K562 (cell line): ENCODE results near the gene ZKSCAN5. TPM values are rescaled to one million over a fixed set of nuclear protein-coding genes. Genes with fewer than 3 reads are reported as not detected.

Experiments used
- ATF1 ChIP-seq, 2 experiments: fragments of 450-650 bp in 1 of 2; IDR thresholded peaks; 2 replicates each; pipeline ENCODE4 v1.6.1; 2016; ENCODE audit warnings: missing compliant biosample characterization in 1 of 2, missing genetic modification characterization in 1 of 2
- CHD1 ChIP-seq: fragments of 200-600 bp; sonication (generic); IDR thresholded peaks from one replicate; pipeline ENCODE4 v1.6.1; 2012; ENCODE audit warnings: mild to moderate bottlenecking, moderate library complexity, low read length, inconsistent platforms
- CREB1 ChIP-seq, 2 experiments: sonication (generic) in 1 of 2; formaldehyde crosslinking in 1 of 2; IDR thresholded peaks; 2 replicates each; pipeline versions ENCODE4 v1.6.1 to v1.8.0; 2012 to 2022; ENCODE audit warnings: inconsistent platforms in 1 of 2, mild to moderate bottlenecking in 1 of 2, missing genetic modification reagents in 1 of 2, moderate library complexity in 1 of 2
- FUS ChIP-seq: fragments of 200-400 bp; formaldehyde crosslinking; optimal IDR thresholded peaks from 2 replicates; pipeline ENCODE3; 2017; ENCODE audit warnings: low read depth, low read length
- GATAD2B ChIP-seq: fragments of 450-650 bp; IDR thresholded peaks from 2 replicates; pipeline ENCODE4 v1.6.1; 2017; ENCODE audit warnings: mild to moderate bottlenecking, borderline replicate concordance
- LCOR ChIP-seq: sonication (generic); formaldehyde crosslinking; IDR thresholded peaks from 2 replicates; pipeline ENCODE4 v1.8.0; 2022; ENCODE audit warnings: mild to moderate bottlenecking, missing genetic modification reagents
- NCOR1 ChIP-seq: fragments of 450-650 bp; IDR thresholded peaks from 2 replicates; pipeline ENCODE4 v1.6.1; 2016; ENCODE audit warnings: mild to moderate bottlenecking, moderate library complexity
- NFYB ChIP-seq: IDR thresholded peaks from 2 replicates; pipeline ENCODE4 v1.6.1; 2011; ENCODE audit warnings: mild to moderate bottlenecking, moderate library complexity; ENCODE audit not compliant: insufficient read length; ENCODE audit errors: extremely low read depth
- PCBP1 ChIP-seq: fragments of 200-400 bp; formaldehyde crosslinking; IDR thresholded peaks from 2 replicates; pipeline ENCODE4 v1.6.1; 2018; ENCODE audit warnings: mild to moderate bottlenecking, low read depth, low read length; ENCODE audit not compliant: poor library complexity, severe bottlenecking
- PHF21A ChIP-seq: fragments of 450-650 bp; IDR thresholded peaks from 2 replicates; pipeline ENCODE4 v1.6.1; 2017; ENCODE audit warnings: low read depth, borderline replicate concordance
- POLR2G ChIP-seq: fragments of 200-400 bp; formaldehyde crosslinking; IDR thresholded peaks from 2 replicates; pipeline ENCODE4 v1.6.1; 2017; ENCODE audit warnings: low read depth, mild to moderate bottlenecking, antibody characterized with exemption, low read length, moderate library complexity
- POLR3A ChIP-seq: IDR thresholded peaks from 2 replicates; pipeline ENCODE4 v1.6.1; 2011; ENCODE audit warnings: borderline replicate concordance, mild to moderate bottlenecking, moderate library complexity; ENCODE audit not compliant: insufficient read length, insufficient read depth; ENCODE audit errors: extremely low read depth
- SNIP1 ChIP-seq: fragments of 450-650 bp; IDR thresholded peaks from 2 replicates; pipeline ENCODE4 v1.7.1; 2017; ENCODE audit warnings: low read depth, mild to moderate bottlenecking
- SNRNP70 ChIP-seq: fragments of 200-400 bp; formaldehyde crosslinking; optimal IDR thresholded peaks from 2 replicates; pipeline ENCODE3; 2017; ENCODE audit warnings: low read depth, low read length
- TAF9B ChIP-seq: fragments of 450-650 bp; IDR thresholded peaks from 2 replicates; pipeline ENCODE4 v1.6.1; 2018; ENCODE audit warnings: mild to moderate bottlenecking; ENCODE audit not compliant: partially characterized antibody
- TEAD4 ChIP-seq, 2 experiments: sonication (generic) in 1 of 2; formaldehyde crosslinking in 1 of 2; IDR thresholded peaks; 2 replicates each; pipeline versions ENCODE4 v1.6.1 to v1.8.0; 2012 to 2022; ENCODE audit warnings: borderline replicate concordance in 1 of 2, inconsistent platforms in 1 of 2, low read length in 1 of 2, mild to moderate bottlenecking in 1 of 2, missing genetic modification reagents in 1 of 2
- XRCC4 ChIP-seq: IDR thresholded peaks from one replicate; pipeline ENCODE4 v1.6.1; 2011; ENCODE audit not compliant: insufficient read depth, insufficient read length; ENCODE audit errors: extremely low read depth
- ZFP1 ChIP-seq: fragments of 450-650 bp; formaldehyde crosslinking; IDR thresholded peaks from 2 replicates; pipeline ENCODE4 v1.4.0; 2020; ENCODE audit warnings: mild to moderate bottlenecking, mixed read lengths
- ZNF668 ChIP-seq: fragments of 250-450 bp; sonication (Bioruptor Pico); IDR thresholded peaks from 2 replicates; pipeline ENCODE4 v1.8.0; 2022; ENCODE audit warnings: mild to moderate bottlenecking, inconsistent platforms
- ZNF699 ChIP-seq: fragments of 250-450 bp; sonication (Bioruptor Pico); IDR thresholded peaks from 2 replicates; pipeline ENCODE4 v1.8.0; 2021; ENCODE audit warnings: mild to moderate bottlenecking, moderate library complexity; ENCODE audit not compliant: insufficient replicate concordance
- polyA plus RNA-seq, 8 experiments: library from polyadenylated mRNA; depleted of rRNA in 4 of 8; stranded (reverse) in 5 of 8; unstranded in 3 of 8; fragments of >200 nt; fragmentation: Nextera tagmentation in 2 of 8; fragmentation: Illumina TruSeq in 1 of 8; extraction: Ambion mirVana in 2 of 8; extraction: Trizol in 1 of 8; gene quantifications; 2 replicates each; pipeline versions ENCODE4 v1.2.1 to v1.2.3, GENCODE V29; 2011 to 2014; ENCODE audit warnings: inconsistent platforms in 1 of 8, missing spikeins in 1 of 8
- total RNA-seq, 7 experiments: library from RNA; depleted of rRNA in 6 of 7; stranded (reverse); fragments of >200 nt in 6 of 7; fragmentation: Illumina TruSeq in 2 of 7; extraction: Trizol in 2 of 7; gene quantifications; 2 replicates each; pipeline versions ENCODE4 v1.2.1 to v1.2.3, GENCODE V29; 2011 to 2021; ENCODE audit warnings: low replicate concordance in 1 of 7
- TF ChIP-seq, protein P1 (sequence below): sonication (generic); formaldehyde crosslinking; IDR thresholded peaks from 2 replicates; pipeline ENCODE4 v1.4.0; 2020; ENCODE audit warnings: mild to moderate bottlenecking, missing genetic modification reagents
- TF ChIP-seq, protein P2 (sequence below): fragments of 250-450 bp; sonication (Bioruptor Pico); IDR thresholded peaks from 2 replicates; pipeline ENCODE4 v1.5.0; 2021; ENCODE audit warnings: mild to moderate bottlenecking, moderate library complexity

ZKSCAN5 gene
- total and polyA plus RNA-seq, 9 of the 15 experiments (the other 6 are each of a cell fraction or from before 2014, with no cell fraction given), result 4.2 to 19.0 (median 15.0) TPM

DNA sequence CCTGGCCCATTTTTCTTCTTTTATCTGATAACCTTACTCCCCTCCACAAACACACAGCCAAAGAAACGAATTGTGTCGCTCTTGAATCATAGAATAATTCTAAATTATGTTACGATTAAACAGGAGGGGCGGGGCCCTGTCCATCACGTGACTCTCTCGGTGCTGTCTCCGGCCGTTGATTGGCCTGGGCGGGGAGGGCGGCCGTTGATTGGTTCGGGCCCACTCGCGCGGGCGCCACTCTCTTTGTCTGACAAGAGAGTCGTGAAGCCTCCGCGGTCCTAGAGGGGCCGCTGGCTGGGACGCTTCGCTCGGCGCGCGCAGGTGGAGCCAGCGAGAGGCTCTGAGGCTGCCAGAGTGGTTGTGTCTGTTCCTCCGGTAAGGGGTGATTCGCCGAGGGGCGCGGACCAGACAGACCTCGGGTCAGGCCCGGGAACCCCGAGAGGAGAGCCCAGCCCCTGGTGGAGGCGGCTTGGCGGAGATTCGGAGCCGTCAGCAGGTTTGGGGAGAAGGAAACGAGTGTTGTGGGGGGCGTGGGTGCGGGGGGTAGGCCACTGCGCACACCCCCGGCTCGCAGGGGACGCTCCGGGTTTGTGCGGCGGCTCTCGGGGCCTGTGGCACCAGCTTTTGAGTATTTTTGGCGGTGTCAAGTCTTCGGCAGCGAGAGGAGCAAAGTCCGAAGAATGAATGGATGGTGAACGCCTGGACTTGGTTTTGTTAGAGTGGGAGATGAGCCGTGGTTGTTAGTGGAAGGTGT, 31.7 kb upstream of the ZKSCAN5 start, which contains the start of gene ZNF789 (continued):
- TF ChIP-seq ZNF668, result no peak
- TF ChIP-seq, protein P1, sequence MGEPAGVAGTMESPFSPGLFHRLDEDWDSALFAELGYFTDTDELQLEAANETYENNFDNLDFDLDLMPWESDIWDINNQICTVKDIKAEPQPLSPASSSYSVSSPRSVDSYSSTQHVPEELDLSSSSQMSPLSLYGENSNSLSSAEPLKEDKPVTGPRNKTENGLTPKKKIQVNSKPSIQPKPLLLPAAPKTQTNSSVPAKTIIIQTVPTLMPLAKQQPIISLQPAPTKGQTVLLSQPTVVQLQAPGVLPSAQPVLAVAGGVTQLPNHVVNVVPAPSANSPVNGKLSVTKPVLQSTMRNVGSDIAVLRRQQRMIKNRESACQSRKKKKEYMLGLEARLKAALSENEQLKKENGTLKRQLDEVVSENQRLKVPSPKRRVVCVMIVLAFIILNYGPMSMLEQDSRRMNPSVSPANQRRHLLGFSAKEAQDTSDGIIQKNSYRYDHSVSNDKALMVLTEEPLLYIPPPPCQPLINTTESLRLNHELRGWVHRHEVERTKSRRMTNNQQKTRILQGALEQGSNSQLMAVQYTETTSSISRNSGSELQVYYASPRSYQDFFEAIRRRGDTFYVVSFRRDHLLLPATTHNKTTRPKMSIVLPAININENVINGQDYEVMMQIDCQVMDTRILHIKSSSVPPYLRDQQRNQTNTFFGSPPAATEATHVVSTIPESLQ (CRISPR knock-in tag), result peak; percentile 38; the same call in 1 of the 2 replicates
- peak; percentile 73 for TF ChIP-seq CHD1
- TF ChIP-seq GATAD2B, result no peak
- TF ChIP-seq POLR3A, result no peak
- TF ChIP-seq NFYB, result peak; percentile 95
- peak; percentile 98 for TF ChIP-seq POLR2G
- peak; percentile 86 for TF ChIP-seq SNIP1
- TF ChIP-seq XRCC4, result no peak
- 0 out of 2 replicates have a peak, but pooled peaks have one; percentile 31 for TF ChIP-seq NCOR1
- no peak for TF ChIP-seq SNRNP70
- no peak for TF ChIP-seq ATF1 (CRISPR knock-in tag; IDR thresholded peaks at IDR 0.05)
- TF ChIP-seq ATF1 (tag; IDR thresholded peaks at IDR 0.05), result peak; percentile 82
- peak; percentile 54 for TF ChIP-seq CREB1 (IDR thresholded peaks at IDR 0.05)
- peak; percentile 62; the same call in 1 of the 2 replicates for TF ChIP-seq CREB1 (CRISPR knock-in tag; IDR thresholded peaks at IDR 0.05)
- no peak; the same call in none of the 2 replicates for TF ChIP-seq PHF21A
- TF ChIP-seq, protein P2, sequence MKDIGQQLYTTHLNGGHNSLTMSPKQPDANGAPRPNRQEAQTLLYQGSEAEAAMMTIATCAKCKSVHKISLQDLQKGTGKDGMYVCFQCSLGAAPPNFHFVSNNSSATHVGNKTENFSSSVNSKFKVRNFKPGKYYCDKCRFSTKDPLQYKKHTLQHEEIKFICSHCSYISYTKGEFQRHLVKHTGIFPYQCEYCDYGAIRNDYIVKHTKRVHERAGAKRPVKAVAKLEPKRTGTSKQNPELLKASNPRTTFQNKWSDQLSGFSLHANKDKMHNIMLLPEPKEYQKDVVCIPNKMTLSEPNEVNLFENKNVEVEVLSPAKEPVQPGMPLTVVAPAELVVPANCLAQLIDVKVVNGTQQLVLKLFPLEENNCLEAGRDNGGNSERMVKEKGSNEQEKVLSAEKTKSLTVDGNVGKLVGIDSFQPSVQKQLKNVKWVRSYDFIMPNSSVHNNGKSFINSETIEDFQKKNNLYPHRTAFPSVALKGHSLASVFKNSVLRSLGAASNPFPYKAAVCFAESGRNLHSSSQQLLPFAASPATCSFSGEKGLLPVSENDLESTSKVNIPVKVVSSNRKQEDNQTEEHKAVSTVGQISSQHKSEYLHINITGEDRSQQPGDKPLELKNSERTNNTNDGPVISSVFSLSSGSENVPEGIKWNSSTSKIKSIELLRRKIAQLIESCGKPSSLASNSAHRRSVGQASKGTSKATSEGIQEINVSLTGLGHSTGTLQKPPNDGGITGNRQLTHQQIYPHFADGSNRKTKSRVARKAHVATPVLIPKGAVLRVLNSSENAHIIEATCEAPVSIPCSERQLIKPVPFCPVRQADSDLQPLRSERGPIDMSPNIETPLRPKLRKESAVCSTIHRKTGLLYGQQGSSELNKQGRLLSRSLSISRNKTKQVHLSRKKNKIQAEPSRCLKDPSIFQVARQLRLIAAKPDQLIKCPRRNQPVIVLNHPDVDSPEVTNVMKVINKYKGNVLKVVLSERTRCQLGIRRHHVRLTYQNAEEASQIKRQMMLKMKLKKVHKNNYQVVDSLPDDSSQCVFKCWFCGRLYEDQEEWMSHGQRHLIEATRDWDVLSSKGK, result no peak
- no peak for TF ChIP-seq TEAD4 (IDR thresholded peaks at IDR 0.05; ENCODE audit: low read length)
- no peak for TF ChIP-seq TEAD4 (CRISPR knock-in tag; IDR thresholded peaks at IDR 0.05; ENCODE audit: borderline replicate concordance)
- TF ChIP-seq LCOR (CRISPR knock-in tag), result no peak
- TF ChIP-seq PCBP1, result peak; percentile 87
- 0 out of 2 replicates have a peak, but pooled peaks have one; percentile 14 for TF ChIP-seq ZFP1 (CRISPR knock-in tag)
- no peak for TF ChIP-seq FUS
- peak; percentile 84 for TF ChIP-seq TAF9B
- no peak for TF ChIP-seq ZNF699 (CRISPR knock-in tag)
